Mesenchymal stem cell (in vitro differentiated cells and primary cell): ENCODE results near the gene MDFI.

Experiments used
- DNase-seq: peaks from one replicate; pipeline ENCODE4 v3.0.0-alpha.2; 2013
- H2AFZ ChIP-seq: one replicate; pipeline ENCODE4 v1.6.1; 2013; ENCODE audit warnings: low read depth, mild to moderate bottlenecking, control low read depth, inconsistent platforms, low read length, moderate library complexity
- H2AK5ac ChIP-seq: 2 replicates; pipeline ENCODE4 v1.6.1; 2013; ENCODE audit warnings: low read length, moderate library complexity, mild to moderate bottlenecking, inconsistent platforms; ENCODE audit not compliant: severe bottlenecking
- H2BK120ac ChIP-seq: one replicate; pipeline ENCODE4 v1.6.1; 2013; ENCODE audit warnings: low read depth, mild to moderate bottlenecking, inconsistent platforms, low read length, moderate library complexity
- H2BK12ac ChIP-seq, 2 experiments: one replicate each; pipeline ENCODE4 v1.6.1; 2013; ENCODE audit warnings: inconsistent platforms in 2 of 2, low read length in 2 of 2, mild to moderate bottlenecking in 2 of 2, moderate library complexity in 2 of 2, control low read depth in 1 of 2
- H2BK15ac ChIP-seq: one replicate; pipeline ENCODE4 v1.6.1; 2013; ENCODE audit warnings: mild to moderate bottlenecking, low read depth, inconsistent platforms; ENCODE audit not compliant: poor library complexity, severe bottlenecking
- H2BK5ac ChIP-seq: 2 replicates; pipeline ENCODE4 v1.6.1; 2013; ENCODE audit warnings: low read depth, mild to moderate bottlenecking, low read length, control low read depth, inconsistent platforms; ENCODE audit not compliant: poor library complexity, severe bottlenecking
- H3K14ac ChIP-seq, 2 experiments: one replicate each; pipeline ENCODE4 v1.6.1; 2013; ENCODE audit warnings: inconsistent platforms in 2 of 2, low read length in 2 of 2, control low read depth in 1 of 2, mild to moderate bottlenecking in 1 of 2, moderate library complexity in 1 of 2
- H3K18ac ChIP-seq, 2 experiments: one replicate each; pipeline ENCODE4 v1.6.1; 2013; ENCODE audit warnings: inconsistent platforms in 2 of 2, low read length in 2 of 2, control low read depth in 1 of 2, low read depth in 1 of 2, mild to moderate bottlenecking in 1 of 2
- H3K23ac ChIP-seq, 2 experiments: one replicate each; pipeline ENCODE4 v1.6.1; 2013; ENCODE audit warnings: inconsistent platforms in 2 of 2, low read length in 2 of 2, mild to moderate bottlenecking in 2 of 2, moderate library complexity in 2 of 2, control low read depth in 1 of 2
- H3K27ac ChIP-seq: 2 replicates; pipeline ENCODE4 v1.5.1; 2013; ENCODE audit warnings: mild to moderate bottlenecking, moderate library complexity, low read length, control low read depth, inconsistent platforms; ENCODE audit not compliant: poor library complexity, severe bottlenecking
- H3K27me3 ChIP-seq, 2 experiments: 2 replicates each; pipeline versions ENCODE4 v1.6.1 to v1.7.0; 2013; ENCODE audit warnings: low read length in 2 of 2, mild to moderate bottlenecking in 2 of 2, moderate library complexity in 2 of 2, control low read depth in 1 of 2, inconsistent platforms in 1 of 2; ENCODE audit not compliant: control insufficient read depth in 1 of 2, insufficient read depth in 1 of 2
- H3K36me3 ChIP-seq, 2 experiments: 2 replicates each; pipeline versions ENCODE4 v1.6.1 to v1.7.0; 2013; ENCODE audit warnings: low read length in 2 of 2, control low read depth in 1 of 2, inconsistent platforms in 1 of 2, low read depth in 1 of 2, mild to moderate bottlenecking in 1 of 2; ENCODE audit not compliant: insufficient read depth in 2 of 2, control insufficient read depth in 1 of 2
- H3K4ac ChIP-seq, 2 experiments: one replicate each; pipeline ENCODE4 v1.6.1; 2013; ENCODE audit warnings: inconsistent platforms in 2 of 2, low read length in 2 of 2, mild to moderate bottlenecking in 2 of 2, moderate library complexity in 2 of 2, control low read depth in 1 of 2, low read depth in 1 of 2
- H3K4me1 ChIP-seq: 2 replicates; pipeline ENCODE4 v1.6.1; 2013; ENCODE audit warnings: low read depth, low read length, control low read depth; ENCODE audit not compliant: control insufficient read depth, insufficient read depth
- H3K4me2 ChIP-seq: 2 replicates; pipeline ENCODE4 v1.6.1; 2013; ENCODE audit warnings: low read length, mild to moderate bottlenecking, inconsistent platforms; ENCODE audit not compliant: poor library complexity, severe bottlenecking
- H3K4me3 ChIP-seq, 2 experiments: 2 replicates each; pipeline versions ENCODE4 v1.5.1 to v1.7.0; 2013; ENCODE audit warnings: low read length in 2 of 2, mild to moderate bottlenecking in 2 of 2, control low read depth in 1 of 2, low read depth in 1 of 2; ENCODE audit not compliant: insufficient read depth in 1 of 2
- H3K79me1 ChIP-seq: replicated peaks from 2 replicates; pipeline ENCODE4 v1.6.1; 2013; ENCODE audit warnings: mild to moderate bottlenecking, control low read depth, low read length, inconsistent platforms; ENCODE audit not compliant: poor library complexity, severe bottlenecking
- H3K9ac ChIP-seq: 2 replicates; pipeline ENCODE4 v1.7.0; 2013; ENCODE audit warnings: mild to moderate bottlenecking, low read length, moderate library complexity
- H3K9me3 ChIP-seq: 2 replicates; pipeline ENCODE4 v1.7.0; 2013; ENCODE audit warnings: mild to moderate bottlenecking, low read length; ENCODE audit not compliant: control insufficient read depth
- H4K8ac ChIP-seq: one replicate; pipeline ENCODE4 v1.6.1; 2013; ENCODE audit warnings: inconsistent platforms, mild to moderate bottlenecking, low read length, moderate library complexity
- H4K91ac ChIP-seq: one replicate; pipeline ENCODE4 v1.6.1; 2013; ENCODE audit warnings: mild to moderate bottlenecking, low read length, inconsistent platforms
- WGBS: methylation state at CpG from one replicate; pipeline ENCODE4 v1.1.7; 2013; ENCODE audit warnings: mixed read lengths; 5-methylcytosine and 5-hydroxymethylcytosine counted together

The MDFI gene

GRCh38 chr6:41642960-41643898 is 5.0 kb downstream of the MDFI start:
- peak overlapping the region in 1 of 2 experiments; percentile 25 for H3K18ac ChIP-seq
- H4K91ac ChIP-seq, result no peak overlapping the region
- peaks cover 0 to 80% of the 10 kb centered on the region in 2 experiments for H3K27me3 ChIP-seq
- no peak overlapping the region for H3K4ac ChIP-seq
- H3K27ac ChIP-seq, result peak overlapping the region; percentile 27
- peak overlapping the region; percentile 33 for H2AK5ac ChIP-seq
- H3K4me3 ChIP-seq, result no peak overlapping the region
- peak overlapping the region; percentile 82 for H2BK15ac ChIP-seq
- H3K9me3 ChIP-seq, result no peaks in the 10 kb centered on the region
- no peak overlapping the region for H3K4me2 ChIP-seq
- no peak overlapping the region for H2BK12ac ChIP-seq
- no peak overlapping the region for H2AFZ ChIP-seq
- peaks cover 0 to 43% of the 10 kb centered on the region in 2 experiments for H3K36me3 ChIP-seq
- H3K23ac ChIP-seq, result peak overlapping the region in 1 of 2 experiments; percentile 34
- peaks cover 10% of the 10 kb centered on the region for H3K79me1 ChIP-seq
- H3K4me1 ChIP-seq, result peaks cover 72% of the 10 kb centered on the region
- WGBS, result 72% methylated on average over 9 of the region's 10 CpGs
- DNase-seq, result no peak
- H2BK120ac ChIP-seq, result no peak overlapping the region
- no peak overlapping the region for H4K8ac ChIP-seq
- H3K9ac ChIP-seq, result no peak overlapping the region
- no peak overlapping the region for H3K14ac ChIP-seq
- H2BK5ac ChIP-seq, result no peak overlapping the region

- no peak overlapping the region for H2BK5ac ChIP-seq
- H3K9ac ChIP-seq, result no peak overlapping the region
- no peak for DNase-seq
- H3K4me3 ChIP-seq, result no peak overlapping the region
- no peak overlapping the region for H4K91ac ChIP-seq
- no peak overlapping the region for H4K8ac ChIP-seq
- 83% methylated on average over 4 of the region's 4 CpGs for WGBS
- H2BK120ac ChIP-seq, result no peak overlapping the region
- H3K79me1 ChIP-seq, result peaks cover 16% of the 10 kb centered on the region
- H3K27me3 ChIP-seq, result peaks cover 0 to 81% of the 10 kb centered on the region in 2 experiments
- no peak overlapping the region for H2AFZ ChIP-seq
- H3K4ac ChIP-seq, result no peak overlapping the region
- H3K9me3 ChIP-seq, result no peaks in the 10 kb centered on the region
- H3K23ac ChIP-seq, result peak overlapping the region in 1 of 2 experiments; percentile 34
- no peak overlapping the region for H2AK5ac ChIP-seq
- H3K4me1 ChIP-seq, result peaks cover 79% of the 10 kb centered on the region
- peak overlapping the region; percentile 82 for H2BK15ac ChIP-seq
- H3K27ac ChIP-seq, result peak overlapping the region; percentile 27
- H3K14ac ChIP-seq, result no peak overlapping the region
- H3K36me3 ChIP-seq, result peaks cover 0 to 49% of the 10 kb centered on the region in 2 experiments
- H2BK12ac ChIP-seq, result no peak overlapping the region
- no peak overlapping the region for H3K4me2 ChIP-seq
- no peak overlapping the region for H3K18ac ChIP-seq
These were observed 5.6 kb downstream of the MDFI start for GRCh38 chr6:41643899-41644269.

GRCh38 chr6:41644297-41644879 is 6.1 kb downstream of the MDFI start:
- no peak overlapping the region for H2AK5ac ChIP-seq
- peaks cover 16% of the 10 kb centered on the region for H3K79me1 ChIP-seq
- H3K4ac ChIP-seq, result no peak overlapping the region
- no peak overlapping the region for H4K8ac ChIP-seq
- H3K9ac ChIP-seq, result no peak overlapping the region
- H3K27me3 ChIP-seq, result peaks cover 0 to 81% of the 10 kb centered on the region in 2 experiments
- H3K27ac ChIP-seq, result no peak overlapping the region
- H2BK5ac ChIP-seq, result no peak overlapping the region
- no peaks in the 10 kb centered on the region for H3K9me3 ChIP-seq
- DNase-seq, result no peak
- no peak overlapping the region for H2BK120ac ChIP-seq
- H3K36me3 ChIP-seq, result peaks cover 0 to 55% of the 10 kb centered on the region in 2 experiments
- WGBS, result 57% methylated on average over 4 of the region's 4 CpGs
- no peak overlapping the region for H2AFZ ChIP-seq
- peak overlapping the region in 1 of 2 experiments; percentile 11 for H3K23ac ChIP-seq
- H3K18ac ChIP-seq, result peak overlapping the region in 1 of 2 experiments; percentile 41
- no peak overlapping the region for H2BK12ac ChIP-seq
- H4K91ac ChIP-seq, result no peak overlapping the region
- no peak overlapping the region for H3K4me3 ChIP-seq
- no peak overlapping the region for H3K14ac ChIP-seq
- no peak overlapping the region for H2BK15ac ChIP-seq
- H3K4me1 ChIP-seq, result peaks cover 77% of the 10 kb centered on the region
- no peak overlapping the region for H3K4me2 ChIP-seq

GRCh38 chr6:41645007-41645618 is 6.8 kb downstream of the MDFI start:
- peaks cover 72% of the 10 kb centered on the region for H3K4me1 ChIP-seq
- H2AK5ac ChIP-seq, result peak overlapping the region; percentile 37
- H4K8ac ChIP-seq, result no peak overlapping the region
- no peak overlapping the region for H4K91ac ChIP-seq
- H3K23ac ChIP-seq, result no peak overlapping the region
- no peak overlapping the region for H2AFZ ChIP-seq
- no peak overlapping the region for H2BK12ac ChIP-seq
- 65% methylated on average over 8 of the region's 12 CpGs for WGBS
- DNase-seq, result no peak
- peaks cover 0 to 62% of the 10 kb centered on the region in 2 experiments for H3K36me3 ChIP-seq
- no peak overlapping the region for H3K18ac ChIP-seq
- H2BK5ac ChIP-seq, result no peak overlapping the region
- no peak overlapping the region for H3K4me3 ChIP-seq
- H3K4me2 ChIP-seq, result peak overlapping the region; percentile 6
- peaks cover 18% of the 10 kb centered on the region for H3K79me1 ChIP-seq
- peak overlapping the region in 1 of 2 experiments; percentile 0 for H3K14ac ChIP-seq
- H2BK120ac ChIP-seq, result no peak overlapping the region
- no peak overlapping the region for H3K9ac ChIP-seq
- H3K27ac ChIP-seq, result no peak overlapping the region
- peaks cover 0 to 79% of the 10 kb centered on the region in 2 experiments for H3K27me3 ChIP-seq
- H2BK15ac ChIP-seq, result no peak overlapping the region
- no peak overlapping the region for H3K4ac ChIP-seq
- no peaks in the 10 kb centered on the region for H3K9me3 ChIP-seq
